22Rv1 (cell line): ENCODE results near the gene IP6K3.

ENCODE experiments used
- H3K27ac ChIP-seq: fragments of 450-650 bp; 2 replicates; pipeline ENCODE4 v1.5.1; 2017
- ZFX ChIP-seq: fragments of 450-650 bp; IDR thresholded peaks from 2 replicates; pipeline ENCODE4 v1.6.1; 2017; ENCODE audit warnings: antibody characterized with exemption, borderline replicate concordance
- TF ChIP-seq, protein P1 (sequence below): fragments of 450-650 bp; IDR thresholded peaks from 2 replicates; pipeline ENCODE4 v1.5.1; 2017; ENCODE audit warnings: mild to moderate bottlenecking

IP6K3 gene

DNA sequence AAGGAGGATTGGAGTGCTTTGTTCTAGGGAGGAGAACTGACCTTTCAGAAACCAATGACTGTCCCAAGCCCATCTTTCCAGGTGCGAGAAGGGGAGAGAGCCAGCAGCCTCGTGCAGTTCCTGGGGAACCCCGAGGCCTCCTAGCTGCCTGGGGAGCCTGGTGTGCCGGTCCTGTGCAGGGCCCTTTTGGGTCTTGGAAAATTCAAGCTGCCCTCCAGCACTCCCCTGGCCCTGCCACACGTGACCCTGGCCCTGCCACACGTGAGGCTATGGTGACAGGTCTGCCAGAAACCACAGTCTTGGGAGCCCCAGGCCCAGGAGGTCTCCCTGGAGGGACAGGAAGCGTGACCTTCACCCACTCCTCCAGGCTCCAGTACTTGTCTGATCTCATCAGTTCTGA is 15.7 kb downstream of the IP6K3 start:
- H3K27ac ChIP-seq, result peak overlapping the region; percentile 98
- no peak for TF ChIP-seq ZFX
- TF ChIP-seq, protein P1, sequence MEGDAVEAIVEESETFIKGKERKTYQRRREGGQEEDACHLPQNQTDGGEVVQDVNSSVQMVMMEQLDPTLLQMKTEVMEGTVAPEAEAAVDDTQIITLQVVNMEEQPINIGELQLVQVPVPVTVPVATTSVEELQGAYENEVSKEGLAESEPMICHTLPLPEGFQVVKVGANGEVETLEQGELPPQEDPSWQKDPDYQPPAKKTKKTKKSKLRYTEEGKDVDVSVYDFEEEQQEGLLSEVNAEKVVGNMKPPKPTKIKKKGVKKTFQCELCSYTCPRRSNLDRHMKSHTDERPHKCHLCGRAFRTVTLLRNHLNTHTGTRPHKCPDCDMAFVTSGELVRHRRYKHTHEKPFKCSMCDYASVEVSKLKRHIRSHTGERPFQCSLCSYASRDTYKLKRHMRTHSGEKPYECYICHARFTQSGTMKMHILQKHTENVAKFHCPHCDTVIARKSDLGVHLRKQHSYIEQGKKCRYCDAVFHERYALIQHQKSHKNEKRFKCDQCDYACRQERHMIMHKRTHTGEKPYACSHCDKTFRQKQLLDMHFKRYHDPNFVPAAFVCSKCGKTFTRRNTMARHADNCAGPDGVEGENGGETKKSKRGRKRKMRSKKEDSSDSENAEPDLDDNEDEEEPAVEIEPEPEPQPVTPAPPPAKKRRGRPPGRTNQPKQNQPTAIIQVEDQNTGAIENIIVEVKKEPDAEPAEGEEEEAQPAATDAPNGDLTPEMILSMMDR, result no peak

DNA sequence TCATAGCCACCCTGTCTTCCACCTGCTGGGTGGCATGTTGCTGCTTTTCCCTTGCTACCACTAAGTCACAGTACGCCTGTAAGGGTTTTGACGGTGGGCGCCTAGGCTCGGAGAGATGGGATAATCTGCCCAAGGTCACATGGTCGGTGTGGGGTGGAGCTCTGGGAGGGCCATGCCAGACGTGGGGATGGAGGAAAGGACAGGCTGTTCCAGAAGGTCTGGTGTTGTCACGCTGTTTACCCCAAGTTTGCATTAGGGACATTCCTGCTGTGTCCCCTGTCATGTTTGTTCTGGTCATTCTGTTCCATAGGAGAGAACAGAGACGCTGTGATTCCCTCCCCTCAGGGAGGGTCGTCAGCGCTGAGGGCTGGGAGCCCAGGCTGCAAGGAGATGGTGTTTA is 16.1 kb downstream of the IP6K3 start:
- peak overlapping the region; percentile 98 for H3K27ac ChIP-seq
- no peak for TF ChIP-seq ZFX
- TF ChIP-seq, protein P1, result no peak

DNA sequence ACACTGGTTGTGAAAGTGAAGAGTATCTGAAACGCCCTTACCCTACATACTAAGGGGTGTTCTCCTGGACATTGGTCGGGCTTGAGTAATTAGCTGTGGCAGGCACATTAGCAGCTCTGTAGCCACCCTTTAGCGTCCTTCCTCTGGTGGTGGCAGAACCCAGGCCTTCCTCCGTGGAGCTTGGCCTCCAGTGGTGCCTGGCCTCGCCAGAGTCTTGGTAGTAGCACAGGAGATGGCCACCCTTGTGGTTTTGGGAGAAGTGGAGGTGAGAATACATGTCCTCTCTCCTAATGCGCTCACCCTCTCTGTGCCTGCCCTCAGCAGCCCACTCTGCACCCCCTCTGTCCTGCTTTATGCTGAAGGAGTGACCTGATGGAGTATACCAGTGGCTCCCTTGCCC is 17.6 kb downstream of the IP6K3 start:
- peak overlapping the region; percentile 98; the same call in 1 of the 2 replicates for H3K27ac ChIP-seq
- TF ChIP-seq, protein P1, result no peak

DNA sequence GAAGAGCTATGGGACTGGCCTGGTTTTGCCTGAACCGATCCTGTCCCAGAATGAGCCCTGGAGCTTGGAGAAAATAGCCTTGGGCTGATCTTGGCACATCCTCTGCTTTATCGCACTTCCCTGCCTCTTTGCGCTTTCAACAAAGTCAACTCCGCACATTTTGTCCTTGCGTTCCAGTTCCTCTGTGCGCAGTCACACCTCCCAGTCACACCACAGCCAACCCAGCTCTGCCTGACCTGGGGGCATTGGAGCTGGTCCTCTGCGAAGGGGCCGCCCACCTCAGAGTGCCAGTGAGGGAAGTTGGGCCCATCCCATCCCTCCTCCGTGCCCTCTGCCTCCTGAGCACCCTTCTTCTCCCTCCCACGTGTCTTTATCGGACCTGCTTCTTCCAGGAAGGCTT is 18.3 kb downstream of the IP6K3 start:
- H3K27ac ChIP-seq, result peak overlapping the region; percentile 51
- TF ChIP-seq, protein P1, result no peak
- TF ChIP-seq ZFX, result no peak

DNA sequence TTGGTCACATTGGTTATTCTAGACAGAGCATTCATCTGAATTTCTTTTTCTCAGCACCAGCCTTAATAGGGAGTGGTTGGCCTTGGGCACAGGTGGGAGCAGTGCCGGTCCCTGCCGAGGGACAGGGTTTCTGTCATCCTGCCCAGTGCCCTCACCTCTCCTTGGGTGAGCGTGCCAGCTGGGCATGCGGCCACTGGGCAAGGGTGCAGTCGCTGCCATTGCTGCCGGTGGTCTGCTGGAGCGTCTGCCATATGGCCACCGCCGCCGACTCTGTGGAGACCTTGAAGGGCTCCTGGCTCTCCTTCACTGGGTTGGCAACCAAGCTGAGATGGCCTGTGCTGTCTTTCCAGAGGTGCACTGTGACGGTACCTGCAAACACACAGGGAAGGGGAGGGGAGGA is 18.8 kb downstream of the IP6K3 start:
- no peak for TF ChIP-seq ZFX
- TF ChIP-seq, protein P1, result no peak
- H3K27ac ChIP-seq, result peak overlapping the region; percentile 51

DNA sequence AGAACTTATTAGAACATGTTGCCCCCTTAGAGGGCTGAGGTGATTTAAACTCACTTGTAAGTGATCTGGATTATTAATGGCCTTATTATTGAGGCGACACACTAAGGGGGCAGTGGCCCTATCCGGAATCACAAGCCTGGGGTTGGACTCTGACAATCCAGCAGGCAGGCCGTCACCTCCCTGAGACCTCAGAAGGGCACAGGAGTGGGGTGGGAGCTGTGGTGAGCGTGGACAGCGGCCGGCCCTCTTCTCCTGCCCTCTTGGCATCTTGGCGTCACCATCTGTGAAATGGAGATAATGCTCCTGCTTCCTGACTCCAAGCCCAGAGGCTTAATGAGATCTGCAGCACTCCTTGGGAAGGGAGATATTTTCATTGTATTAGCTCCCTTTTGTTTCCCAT is 19.6 kb downstream of the IP6K3 start:
- TF ChIP-seq, protein P1, result no peak
- TF ChIP-seq ZFX, result no peak
- H3K27ac ChIP-seq, result peak overlapping the region; percentile 51; the same call in 1 of the 2 replicates

DNA sequence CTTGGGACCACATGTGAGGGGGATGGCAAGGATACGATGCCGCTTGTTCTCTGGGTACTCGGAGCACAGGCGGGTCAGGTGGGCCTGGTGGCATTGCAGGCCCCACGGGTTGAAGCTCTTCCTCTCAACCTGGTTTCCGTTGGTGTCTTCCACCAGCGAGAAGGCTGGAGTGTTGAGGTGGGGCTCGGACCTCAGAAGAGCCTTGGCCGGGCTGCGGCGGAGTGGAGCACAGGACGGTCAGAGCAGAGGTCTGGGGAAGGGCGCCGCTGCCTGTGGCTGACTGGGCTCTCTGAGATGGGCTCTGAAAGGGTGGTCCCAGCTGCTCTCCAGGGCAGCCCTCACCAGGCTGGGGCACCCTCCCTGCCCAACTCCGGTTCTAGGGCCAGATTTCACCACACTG is 20.0 kb downstream of the IP6K3 start:
- no peak overlapping the region for H3K27ac ChIP-seq
- no peak for TF ChIP-seq ZFX
- TF ChIP-seq, protein P1, result no peak
